GM19372 (cell line): ENCODE measurements around the gene PATJ.
"Not testable (repeated sequence)": the region's sequence is repeated elsewhere in the genome, so short reads cannot be mapped to it uniquely, and the experiment has no call there.

Experiments used
- ATAC-seq: cut with Tn5 transposase; IDR thresholded peaks from one replicate; pipeline ENCODE4 v1.9.1; 2021; ENCODE audit warnings: mild to moderate bottlenecking, low read depth, moderate library complexity; ENCODE audit not compliant: unreplicated experiment

PATJ gene

GRCh38 chr1:61818992-61819391 is 76.7 kb downstream of the PATJ start:
- ATAC-seq: no peak

DNA sequence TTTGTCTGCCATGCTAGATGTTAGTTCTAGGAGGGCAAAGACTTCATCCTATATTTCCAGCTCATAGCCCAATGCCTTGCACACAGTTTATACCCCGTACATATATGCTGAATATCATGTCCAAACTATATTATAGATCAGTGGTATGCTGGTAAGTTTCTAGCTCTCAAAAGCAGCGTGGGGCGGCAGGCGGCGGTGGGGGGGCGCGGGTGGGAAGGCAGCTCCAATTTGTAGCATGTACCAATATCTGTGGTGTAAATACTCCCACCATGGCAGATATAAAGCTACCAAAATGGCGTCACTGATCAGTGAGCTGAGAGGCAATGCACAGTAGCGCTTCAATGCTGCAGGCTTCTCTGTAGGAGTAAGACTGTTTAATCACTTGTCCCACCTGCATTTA is 77.1 kb downstream of the PATJ start:
- ATAC-seq: no peak

GRCh38 chr1:61825393-61825792 is 83.1 kb downstream of the PATJ start:
- ATAC-seq: no peak

DNA sequence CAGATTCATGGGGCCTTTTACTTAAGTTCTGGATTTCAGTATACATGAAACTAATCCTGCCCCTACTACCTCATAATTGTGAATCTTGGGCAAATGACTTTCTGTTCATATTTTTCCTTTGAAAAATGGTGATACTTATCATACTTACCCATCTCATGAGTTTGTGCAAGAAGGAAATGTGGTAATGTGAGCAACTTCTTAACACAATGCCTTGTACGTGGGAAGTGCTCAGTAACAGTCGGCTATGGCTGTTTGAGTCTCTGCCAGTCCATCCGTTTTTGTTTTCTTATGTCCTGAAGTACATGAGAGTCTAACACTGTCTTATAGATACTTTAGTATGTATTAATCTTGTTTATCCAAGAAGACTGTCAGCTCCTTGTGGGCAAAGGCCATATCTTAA is 86.5 kb downstream of the PATJ start:
- no peak for ATAC-seq

DNA sequence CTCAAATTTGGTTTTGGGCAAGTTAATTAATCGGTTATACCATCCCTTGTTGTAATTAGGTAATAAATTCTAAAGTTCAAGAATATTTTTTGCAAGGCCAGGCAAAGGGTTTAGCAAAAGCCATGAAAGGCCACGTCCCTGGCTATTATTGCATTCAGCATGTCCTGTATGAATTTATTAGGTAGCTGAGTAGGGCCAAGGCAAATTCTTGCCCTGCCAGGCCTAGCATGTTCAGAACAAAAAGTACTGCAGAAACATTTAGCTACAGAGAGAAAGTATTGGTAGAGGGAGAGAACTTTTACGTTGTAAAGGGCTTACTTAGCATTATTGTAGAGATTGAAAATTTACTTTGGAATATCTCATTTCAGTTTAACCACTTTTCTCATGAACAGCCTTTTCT is 94.4 kb downstream of the PATJ start:
- ATAC-seq: no peak

- not testable (repeated sequence) for ATAC-seq
These were observed 95.3 kb downstream of the PATJ start for GRCh38 chr1:61837607-61838006.

GRCh38 chr1:61839679-61840078 is 97.4 kb downstream of the PATJ start:
- no peak for ATAC-seq

DNA sequence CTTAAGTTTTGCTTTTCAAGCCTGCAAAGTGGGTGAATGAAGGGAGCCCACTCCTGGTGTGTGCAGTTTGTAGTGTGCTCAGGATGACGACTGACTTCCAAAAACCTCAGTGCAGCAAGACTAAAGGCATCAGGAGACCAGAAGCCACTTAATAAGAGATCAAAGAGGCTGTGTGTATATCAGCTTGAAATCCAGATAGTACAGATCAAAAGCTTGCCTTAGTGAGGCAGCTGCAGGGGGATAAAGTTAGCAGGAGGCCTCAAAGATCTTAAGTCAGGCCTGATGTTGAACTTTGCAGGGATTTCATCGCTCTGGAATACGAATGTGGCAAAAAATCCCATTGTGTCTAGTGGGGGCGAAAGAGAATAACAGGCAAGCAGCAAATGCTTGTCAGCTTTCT is 99.8 kb downstream of the PATJ start:
- no peak for ATAC-seq

- ATAC-seq: no peak
These were observed 100.7 kb downstream of the PATJ start for GRCh38 chr1:61842863-61843514.

GRCh38 chr1:61844006-61844405 is 101.7 kb downstream of the PATJ start:
- no peak for ATAC-seq

- not testable (repeated sequence) for ATAC-seq
These were observed 102.4 kb downstream of the PATJ start for GRCh38 chr1:61844664-61845063.

DNA sequence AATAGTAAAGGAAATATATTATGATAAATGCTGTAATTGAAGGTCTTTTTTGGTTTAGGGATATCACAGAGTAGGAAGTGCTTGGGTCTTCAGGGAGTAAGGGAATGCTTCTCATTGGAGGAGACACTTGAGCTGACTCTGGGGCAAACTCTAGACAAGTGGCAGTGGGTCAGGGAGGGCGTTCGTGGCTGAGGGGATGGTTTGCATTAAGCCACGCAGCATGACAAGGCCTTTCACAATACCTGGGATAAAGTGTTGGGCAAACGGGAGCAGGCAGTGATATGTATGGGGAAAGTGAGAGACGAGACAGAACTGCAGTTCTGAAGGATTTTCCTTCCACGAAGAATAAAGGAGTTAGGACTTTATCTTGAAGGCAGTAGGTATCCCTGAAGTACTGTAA is 109.0 kb downstream of the PATJ start:
- ATAC-seq: no peak

GRCh38 chr1:61851849-61852669 is 109.8 kb downstream of the PATJ start:
- ATAC-seq: no peak

GRCh38 chr1:61852670-61853015 is 110.4 kb downstream of the PATJ start:
- no peak for ATAC-seq

DNA sequence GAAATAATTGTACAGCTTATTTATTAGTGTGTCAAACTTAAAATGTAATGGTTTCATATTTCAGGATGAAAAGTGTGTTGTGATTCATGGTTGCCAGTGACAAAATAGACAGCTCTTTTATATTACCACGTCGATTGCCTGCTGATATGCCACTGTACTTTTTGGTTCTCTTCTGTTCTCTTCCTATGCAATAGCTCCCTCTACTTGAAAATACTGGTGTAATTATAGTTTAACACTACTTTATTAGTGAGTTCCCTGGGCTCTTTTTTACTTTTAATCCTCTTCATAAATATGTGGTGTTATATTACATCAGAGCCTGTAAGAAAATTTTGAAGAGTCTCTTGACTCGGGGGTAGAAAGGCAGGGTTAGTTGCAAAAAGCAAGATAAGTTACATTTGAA is 111.3 kb downstream of the PATJ start:
- ATAC-seq: no peak

DNA sequence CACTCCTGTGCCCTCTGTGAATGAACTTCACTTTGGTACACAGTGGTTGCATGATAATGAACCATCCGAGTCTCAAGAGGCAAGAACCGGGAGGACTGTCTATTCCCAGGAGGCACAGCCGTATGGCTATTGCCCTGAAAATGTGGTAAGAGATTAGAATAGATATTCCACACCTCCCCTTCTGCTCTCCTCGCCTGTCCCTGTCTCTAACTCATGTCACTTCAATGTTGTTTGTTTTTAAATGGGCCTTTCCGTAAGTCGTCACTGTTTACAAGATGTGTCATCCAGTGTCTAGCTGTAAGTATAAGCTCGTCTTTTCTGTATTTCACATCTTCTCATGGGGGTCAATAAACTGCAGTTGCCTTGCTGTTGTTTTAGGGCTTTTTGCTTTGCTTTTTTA is 122.2 kb downstream of the PATJ start:
- no peak for ATAC-seq

DNA sequence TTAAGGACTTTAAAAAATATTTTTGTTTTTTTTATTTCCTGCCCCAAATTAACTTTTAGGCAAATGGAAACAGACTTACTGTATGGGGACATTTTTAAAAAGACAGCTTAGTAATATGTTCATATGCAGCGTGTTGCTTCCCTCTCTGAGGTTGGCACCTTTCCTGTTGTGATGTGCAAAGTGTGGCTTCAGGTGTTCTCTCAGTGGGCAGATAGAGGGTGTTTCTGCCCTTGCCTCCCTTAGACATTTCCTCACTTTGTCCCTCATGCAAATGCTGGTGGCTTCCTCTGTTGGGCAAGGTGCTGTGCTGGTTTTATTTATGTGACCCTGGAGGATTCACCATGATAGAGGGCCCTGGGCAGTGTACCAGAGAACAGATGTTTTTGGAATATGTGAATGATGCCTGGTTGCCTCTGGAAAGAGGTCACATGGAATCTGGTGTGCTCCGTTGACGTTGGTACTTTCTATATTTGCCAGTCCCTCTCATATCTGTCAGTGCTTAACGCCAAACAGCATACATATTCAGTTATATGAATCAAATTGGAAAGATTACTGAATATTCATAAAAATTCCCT is 123.5 kb downstream of the PATJ start:
- no peak for ATAC-seq

DNA sequence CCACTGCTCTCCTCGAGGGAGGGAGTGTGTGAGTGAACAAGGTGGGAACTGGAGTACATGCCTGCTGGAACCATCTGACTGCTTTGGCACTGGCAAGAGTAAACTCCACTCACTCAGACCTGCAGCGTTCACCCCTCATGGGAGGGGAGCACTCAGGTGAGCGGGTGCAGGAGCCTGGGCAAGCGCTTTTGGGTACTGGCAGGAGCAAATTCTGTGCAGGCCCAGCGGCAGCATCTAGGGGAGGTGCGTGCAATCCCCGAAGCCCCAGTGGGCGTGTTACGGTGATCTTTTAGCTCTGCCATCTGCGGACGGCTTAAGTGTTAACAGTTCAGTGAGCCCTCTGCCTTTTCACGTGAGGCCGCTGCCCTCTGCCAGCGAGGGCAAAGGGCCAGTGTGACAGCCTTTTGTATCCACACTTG is 127.4 kb downstream of the PATJ start:
- no peak for ATAC-seq

DNA sequence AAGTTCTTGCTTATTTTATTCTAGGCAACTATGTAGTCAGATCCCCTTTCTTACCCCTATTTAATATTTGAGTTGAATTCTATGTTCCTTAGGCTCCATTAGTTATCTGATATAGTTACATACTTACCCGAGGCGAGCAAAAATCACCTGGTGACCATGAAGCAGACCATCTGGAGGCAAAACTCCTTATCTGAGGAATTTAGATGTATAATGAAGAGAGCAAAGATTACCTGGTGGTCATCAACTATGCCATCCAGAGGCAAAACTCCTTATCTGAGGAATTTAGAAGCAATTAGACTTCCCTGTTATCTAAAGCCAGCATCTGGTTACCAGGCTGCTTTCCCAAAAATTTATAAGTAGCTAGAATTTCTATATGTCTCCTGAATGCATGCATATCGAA is 129.9 kb downstream of the PATJ start:
- ATAC-seq: no peak

GRCh38 chr1:61873581-61873980 is 131.3 kb downstream of the PATJ start:
- no peak for ATAC-seq

GRCh38 chr1:61873994-61874393 is 131.7 kb downstream of the PATJ start:
- ATAC-seq: no peak

GRCh38 chr1:61875198-61875597 is 132.9 kb downstream of the PATJ start:
- ATAC-seq: no peak
